GM23338 (cell line): ENCODE results near the gene CCDC91. TPM values are rescaled to one million over a fixed set of nuclear protein-coding genes. Genes with fewer than 3 reads are reported as not detected.

Experiments used
- ATAC-seq: fragments of 200-7000 bp; cut with Tn5 transposase; 3 replicates; pipeline ENCODE4 v1.9.1; 2020
- DNase-seq: peaks from one replicate; pipeline ENCODE4 v3.0.0-alpha.2; 2015; ENCODE audit warnings: low spot score
- H2AFZ ChIP-seq: fragments of 200-600 bp; sonication (generic); 2 replicates; pipeline ENCODE4 v1.8.0; 2016; ENCODE audit warnings: antibody characterized with exemption, mild to moderate bottlenecking, moderate library complexity
- H3F3A ChIP-seq: fragments of 200-600 bp; sonication (generic); replicated peaks from 2 replicates; pipeline ENCODE4 v1.8.0; 2017; ENCODE audit warnings: antibody characterized with exemption, mixed run types, low read depth
- H3K27ac ChIP-seq: fragments of 200-600 bp; sonication (generic); 2 replicates; pipeline ENCODE4 v1.6.1; 2016; ENCODE audit warnings: low read depth
- H3K27me3 ChIP-seq: fragments of 200-600 bp; sonication (generic); 2 replicates; pipeline ENCODE4 v1.8.0; 2016; ENCODE audit warnings: mild to moderate bottlenecking, mixed run types, moderate library complexity; ENCODE audit not compliant: insufficient read depth
- H3K36me3 ChIP-seq: fragments of 200-600 bp; sonication (generic); 2 replicates; pipeline ENCODE4 v1.8.0; 2016; ENCODE audit warnings: mild to moderate bottlenecking; ENCODE audit not compliant: insufficient read depth
- H3K4me1 ChIP-seq: fragments of 200-600 bp; sonication (generic); 2 replicates; pipeline ENCODE4 v1.8.0; 2016; ENCODE audit warnings: mild to moderate bottlenecking, moderate library complexity; ENCODE audit not compliant: insufficient read depth
- H3K4me2 ChIP-seq: fragments of 200-600 bp; sonication (generic); 2 replicates; pipeline ENCODE4 v1.7.1; 2017; ENCODE audit warnings: mixed run types
- H3K4me3 ChIP-seq: fragments of 200-600 bp; sonication (generic); 2 replicates; pipeline ENCODE4 v1.6.1; 2016; ENCODE audit warnings: mixed run types
- H3K79me2 ChIP-seq: fragments of 200-600 bp; sonication (generic); replicated peaks from 2 replicates; pipeline ENCODE4 v1.8.0; 2017; ENCODE audit warnings: mild to moderate bottlenecking; ENCODE audit not compliant: insufficient read depth
- H3K9me2 ChIP-seq: fragments of 200-600 bp; sonication (generic); 2 replicates; pipeline ENCODE4 v1.8.0; 2017; ENCODE audit not compliant: insufficient read depth
- H4K20me1 ChIP-seq: fragments of 200-600 bp; sonication (generic); replicated peaks from 2 replicates; pipeline ENCODE4 v1.8.0; 2017; ENCODE audit warnings: mild to moderate bottlenecking; ENCODE audit not compliant: insufficient read depth
- H3K27ac Mint-ChIP-seq: 2 replicates; pipeline ENCODE4 v1.8.0; 2020; ENCODE audit warnings: inconsistent platforms, mild to moderate bottlenecking, moderate library complexity, mixed read lengths
- H3K27me3 Mint-ChIP-seq: 3 replicates; pipeline ENCODE4 v1.8.0; 2022; ENCODE audit warnings: low read depth, mild to moderate bottlenecking, moderate library complexity, mixed read lengths, inconsistent platforms; ENCODE audit not compliant: insufficient read depth, poor library complexity
- H3K36me3 Mint-ChIP-seq: 3 replicates; pipeline ENCODE4 v1.8.0; 2021; ENCODE audit warnings: low read depth, mild to moderate bottlenecking, inconsistent platforms, moderate library complexity, mixed read lengths
- H3K4me1 Mint-ChIP-seq: 3 replicates; pipeline ENCODE4 v1.8.0; 2020; ENCODE audit warnings: mild to moderate bottlenecking, inconsistent platforms, mixed read lengths
- H3K4me3 Mint-ChIP-seq: 3 replicates; pipeline ENCODE4 v1.8.0; 2021; ENCODE audit warnings: moderate library complexity, mild to moderate bottlenecking, inconsistent platforms, mixed read lengths
- H3K9me3 Mint-ChIP-seq: 3 replicates; pipeline ENCODE4 v1.8.0; 2020; ENCODE audit warnings: moderate library complexity, mild to moderate bottlenecking, inconsistent platforms, mixed read lengths
- CREB1 ChIP-seq: fragments of 250-450 bp; sonication (Bioruptor Pico); IDR thresholded peaks from 2 replicates; pipeline ENCODE4 v1.5.0; 2020; ENCODE audit warnings: low read depth, mild to moderate bottlenecking, moderate library complexity
- CTCF ChIP-seq, 2 experiments: fragments of 200-600 bp in 1 of 2; sonication (generic) in 1 of 2; conservative IDR thresholded peaks; 2 replicates each; pipeline versions ENCODE4 v1.5.1 to v1.6.1; 2016 to 2017; ENCODE audit warnings: antibody characterized with exemption in 2 of 2, low read depth in 2 of 2, mild to moderate bottlenecking in 2 of 2, moderate library complexity in 1 of 2
- EZH2 ChIP-seq: fragments of 200-600 bp; sonication (generic); IDR thresholded peaks from one replicate; pipeline ENCODE4 v1.8.0; 2017; ENCODE audit warnings: antibody characterized with exemption, mild to moderate bottlenecking, low read depth; ENCODE audit not compliant: unreplicated experiment
- EZH2phosphoT487 ChIP-seq: fragments of 200-600 bp; sonication (generic); IDR thresholded peaks from one replicate; pipeline ENCODE4 v1.8.1; 2018; ENCODE audit warnings: antibody characterized with exemption; ENCODE audit not compliant: unreplicated experiment
- JUNB ChIP-seq: IDR thresholded peaks from one replicate; pipeline ENCODE4 v1.6.1; 2016; ENCODE audit warnings: antibody characterized with exemption; ENCODE audit not compliant: unreplicated experiment
- NANOG ChIP-seq: IDR thresholded peaks from 2 replicates; pipeline ENCODE4 v1.6.1; 2016; ENCODE audit warnings: antibody characterized with exemption, borderline replicate concordance
- POLR2AphosphoS5 ChIP-seq: IDR thresholded peaks from 2 replicates; pipeline ENCODE4 v1.6.1; 2016; ENCODE audit warnings: antibody characterized with exemption, low read depth
- REST ChIP-seq: IDR thresholded peaks from one replicate; pipeline ENCODE4 v1.6.1; 2018; ENCODE audit warnings: antibody characterized with exemption; ENCODE audit not compliant: unreplicated experiment
- STAT1 ChIP-seq: IDR thresholded peaks from one replicate; pipeline ENCODE4 v1.6.1; 2016; ENCODE audit warnings: antibody characterized with exemption; ENCODE audit not compliant: unreplicated experiment
- ZNF114 ChIP-seq: fragments of 250-450 bp; sonication (Bioruptor Pico); IDR thresholded peaks from 2 replicates; pipeline ENCODE4 v1.5.0; 2020; ENCODE audit warnings: mild to moderate bottlenecking, moderate library complexity
- ZNF331 ChIP-seq: fragments of 250-450 bp; sonication (Bioruptor Pico); IDR thresholded peaks from 2 replicates; pipeline ENCODE4 v1.5.0; 2020; ENCODE audit warnings: low read depth, mild to moderate bottlenecking, moderate library complexity
- polyA plus RNA-seq: library from polyadenylated mRNA; unstranded; fragments of >200 nt; fragmentation: Nextera tagmentation; extraction: Ambion mirVana; gene quantifications from 2 replicates; pipeline ENCODE4 v1.2.1, GENCODE V29; 2016
- total RNA-seq: library from RNA; depleted of rRNA; stranded (reverse); fragments of >200 nt; shearing (Covaris generic); gene quantifications from 2 replicates; pipeline ENCODE4 v1.2.3, GENCODE V29; 2014
- TF ChIP-seq, protein P1 (sequence below): IDR thresholded peaks from 2 replicates; pipeline ENCODE4 v1.6.1; 2016; ENCODE audit warnings: antibody characterized with exemption

The CCDC91 gene
- total and polyA plus RNA-seq, 2 experiments from 2014 or later, result 24.7 to 48.7 TPM

DNA sequence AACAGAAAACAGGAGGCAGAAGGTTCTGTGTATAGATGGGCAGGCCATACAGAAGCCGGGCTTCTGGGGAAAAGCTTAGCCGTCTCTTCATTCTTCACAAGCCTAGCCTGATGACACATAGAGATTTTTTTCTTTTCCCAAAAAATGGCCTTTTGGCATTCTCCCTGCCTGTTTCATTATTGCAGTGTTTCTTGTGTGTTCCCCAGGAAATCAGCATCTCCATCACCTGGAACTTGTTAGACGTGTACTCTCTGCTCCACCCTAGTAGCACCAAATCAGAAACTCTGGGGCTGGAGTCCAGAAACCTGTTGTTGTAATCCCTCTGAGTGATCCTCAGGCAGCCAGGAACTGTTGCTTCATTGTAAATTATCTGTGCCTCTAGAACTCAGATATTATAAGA, 388.1 kb downstream of the CCDC91 start (continued):
- TF ChIP-seq ZNF114 (no peak), CTCF (conservative IDR thresholded peaks at IDR 0.05; ENCODE audit: low read depth in 2 of 2) (no peak), EZH2phosphoT487 (no peak), ZNF331 (CRISPR knock-in tag) (no peak), REST (no peak), CREB1 (CRISPR knock-in tag) (no peak), STAT1 (no peak), POLR2AphosphoS5 (no peak)
- TF ChIP-seq, protein P1, sequence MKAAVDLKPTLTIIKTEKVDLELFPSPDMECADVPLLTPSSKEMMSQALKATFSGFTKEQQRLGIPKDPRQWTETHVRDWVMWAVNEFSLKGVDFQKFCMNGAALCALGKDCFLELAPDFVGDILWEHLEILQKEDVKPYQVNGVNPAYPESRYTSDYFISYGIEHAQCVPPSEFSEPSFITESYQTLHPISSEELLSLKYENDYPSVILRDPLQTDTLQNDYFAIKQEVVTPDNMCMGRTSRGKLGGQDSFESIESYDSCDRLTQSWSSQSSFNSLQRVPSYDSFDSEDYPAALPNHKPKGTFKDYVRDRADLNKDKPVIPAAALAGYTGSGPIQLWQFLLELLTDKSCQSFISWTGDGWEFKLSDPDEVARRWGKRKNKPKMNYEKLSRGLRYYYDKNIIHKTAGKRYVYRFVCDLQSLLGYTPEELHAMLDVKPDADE, result no peak

DNA sequence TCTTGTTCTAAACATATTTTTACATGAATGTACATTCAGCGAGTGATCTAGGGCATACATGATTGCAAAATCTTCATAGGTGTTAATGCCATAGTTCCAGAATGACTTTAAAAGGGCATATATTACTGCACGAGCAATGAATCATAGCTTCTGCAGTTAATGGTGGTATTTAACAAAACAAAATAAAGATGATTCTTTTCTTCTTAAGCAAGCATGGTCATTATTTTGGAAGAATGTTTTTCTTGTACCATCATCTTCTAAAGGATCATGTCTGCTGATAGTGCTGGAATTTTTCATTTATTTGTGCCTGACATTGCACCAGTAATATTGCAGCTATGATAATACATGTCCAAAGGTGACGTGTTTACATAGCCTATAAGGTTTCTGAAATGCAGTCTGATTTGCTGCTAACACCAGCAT, 388.6 kb downstream of the CCDC91 start:
- Mint-ChIP-seq H3K27ac (no peak overlapping the region), H3K9me3 (no peaks in the 10 kb centered on the region; the same call in 2 of the 3 replicates), H3K27me3 (no peaks in the 10 kb centered on the region), H3K36me3 (no peaks in the 10 kb centered on the region), H3K4me1 (no peaks in the 10 kb centered on the region; the same call in 2 of the 3 replicates), H3K4me3 (no peak overlapping the region)
- no peak overlapping the region for H3K4me2 ChIP-seq
- H3K36me3 ChIP-seq, result no peaks in the 10 kb centered on the region
- no peaks in the 10 kb centered on the region for H3K4me1 ChIP-seq
- H3K27me3 ChIP-seq, result no peaks in the 10 kb centered on the region
- H3K79me2 ChIP-seq, result no peaks in the 10 kb centered on the region
- DNase-seq (no peak), ATAC-seq (no peak)
- peaks cover 3% of the 10 kb centered on the region for H3K9me2 ChIP-seq
- no peaks in the 10 kb centered on the region for H3F3A ChIP-seq
- no peak overlapping the region for H3K4me3 ChIP-seq
- no peaks in the 10 kb centered on the region for H4K20me1 ChIP-seq
- H2AFZ ChIP-seq, result no peak overlapping the region
- H3K27ac ChIP-seq, result no peak overlapping the region
- no peak for TF ChIP-seq EZH2phosphoT487
- no peak for TF ChIP-seq REST
- TF ChIP-seq, protein P1, result no peak
- no peak for TF ChIP-seq EZH2
- TF ChIP-seq CTCF (conservative IDR thresholded peaks at IDR 0.05; ENCODE audit: low read depth in 2 of 2), result no peak
- TF ChIP-seq CREB1 (CRISPR knock-in tag), result no peak
- TF ChIP-seq STAT1, result no peak
- TF ChIP-seq ZNF114, result no peak
- no peak for TF ChIP-seq NANOG
- TF ChIP-seq POLR2AphosphoS5, result no peak
- TF ChIP-seq JUNB, result no peak
